Karpas-422 (cell line): Measurements from ENCODE around the gene DZANK1. TPM values are rescaled to one million over a fixed set of nuclear protein-coding genes. Genes with fewer than 3 reads are reported as not detected.

ENCODE experiments used
- DNase-seq: peaks from one replicate; pipeline ENCODE4 v3.0.0-alpha.2; 2015
- H2AFZ ChIP-seq: fragments of 200-600 bp; sonication (generic); 2 replicates; pipeline ENCODE4 v1.6.1; 2014; ENCODE audit warnings: antibody characterized with exemption, low read length, mixed read lengths
- H3K27ac ChIP-seq: fragments of 200-600 bp; sonication (generic); 2 replicates; pipeline ENCODE4 v1.5.1; 2014; ENCODE audit warnings: mild to moderate bottlenecking, low read length, moderate library complexity
- H3K27me3 ChIP-seq: fragments of 200-600 bp; sonication (generic); 2 replicates; pipeline ENCODE4 v1.6.1; 2014; ENCODE audit warnings: low read length, mixed read lengths
- H3K36me3 ChIP-seq: fragments of 200-600 bp; sonication (generic); 2 replicates; pipeline ENCODE4 v1.6.1; 2014; ENCODE audit warnings: low read length, mixed read lengths; ENCODE audit not compliant: insufficient read depth
- H3K4me1 ChIP-seq: fragments of 200-600 bp; sonication (generic); 2 replicates; pipeline ENCODE4 v1.6.1; 2014; ENCODE audit warnings: mild to moderate bottlenecking, low read length, mixed read lengths
- H3K4me2 ChIP-seq: fragments of 200-600 bp; sonication (generic); 2 replicates; pipeline ENCODE4 v1.6.1; 2014; ENCODE audit warnings: low read length, low read depth, mild to moderate bottlenecking; ENCODE audit not compliant: poor library complexity, severe bottlenecking
- H3K4me3 ChIP-seq: fragments of 200-600 bp; sonication (generic); 2 replicates; pipeline ENCODE4 v1.5.1; 2014; ENCODE audit warnings: mild to moderate bottlenecking, antibody characterized with exemption, low read length, mixed read lengths
- H3K79me2 ChIP-seq: fragments of 200-600 bp; sonication (generic); 2 replicates; pipeline ENCODE4 v1.6.1; 2014; ENCODE audit warnings: mild to moderate bottlenecking, low read length, mixed read lengths
- H3K9ac ChIP-seq: fragments of 200-600 bp; sonication (generic); 2 replicates; pipeline ENCODE4 v1.6.0; 2014; ENCODE audit warnings: low read length
- H3K9me2 ChIP-seq: fragments of 200-600 bp; sonication (generic), shearing (Covaris generic); replicated peaks from 2 replicates; pipeline ENCODE4 v1.6.0; 2014; ENCODE audit warnings: mild to moderate bottlenecking, low read length, moderate library complexity; ENCODE audit not compliant: insufficient read depth
- H3K9me3 ChIP-seq: fragments of 300-700, 200-600 bp; sonication (generic); 2 replicates; pipeline ENCODE4 v1.6.1; 2014; ENCODE audit warnings: low read length, mixed read lengths
- H4K20me1 ChIP-seq: fragments of 200-600 bp; sonication (generic); 2 replicates; pipeline ENCODE4 v1.6.1; 2014; ENCODE audit warnings: mild to moderate bottlenecking, antibody characterized with exemption, low read length, low read depth; ENCODE audit not compliant: insufficient read depth
- total RNA-seq: library from RNA; depleted of rRNA; stranded (reverse); fragments of >200 nt; shearing (Covaris generic); gene quantifications from 2 replicates; pipeline ENCODE4 v1.2.3, GENCODE V29; 2014; ENCODE audit warnings: low replicate concordance

DZANK1 gene
- total RNA-seq, 1 experiment from 2014 or later, result 35.6 TPM

DNA sequence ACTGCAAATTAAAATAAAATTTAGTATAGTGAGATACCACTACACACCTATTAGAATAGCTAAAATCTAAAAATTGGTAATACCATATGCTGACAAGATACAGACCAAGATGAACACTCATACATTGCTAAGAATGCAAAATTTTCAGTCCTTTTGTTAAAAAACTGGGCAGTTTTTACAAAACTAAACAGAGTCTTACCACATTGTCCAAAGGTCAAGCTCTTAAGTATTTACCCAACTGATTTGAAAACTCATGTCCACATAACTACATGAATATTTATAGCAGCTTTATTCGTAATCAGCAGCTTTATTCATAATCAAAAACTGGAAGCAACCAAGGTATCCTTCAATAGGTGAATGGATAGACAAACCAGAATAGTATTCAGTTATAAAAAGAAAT is 10.4 kb upstream of the DZANK1 start:
- no peak overlapping the region for H3K27ac ChIP-seq
- H2AFZ ChIP-seq, result no peak overlapping the region
- no peaks in the 10 kb centered on the region for H3K4me1 ChIP-seq
- H3K9me3 ChIP-seq, result no peaks in the 10 kb centered on the region
- H4K20me1 ChIP-seq, result no peaks in the 10 kb centered on the region
- no peak overlapping the region for H3K4me2 ChIP-seq
- no peak overlapping the region for H3K4me3 ChIP-seq
- H3K9ac ChIP-seq, result no peak overlapping the region
- DNase-seq, result no peak
- H3K79me2 ChIP-seq, result no peaks in the 10 kb centered on the region
- H3K27me3 ChIP-seq, result no peaks in the 10 kb centered on the region
- H3K9me2 ChIP-seq, result no peaks in the 10 kb centered on the region
- peaks cover 38% of the 10 kb centered on the region; the same call in 1 of the 2 replicates for H3K36me3 ChIP-seq

DNA sequence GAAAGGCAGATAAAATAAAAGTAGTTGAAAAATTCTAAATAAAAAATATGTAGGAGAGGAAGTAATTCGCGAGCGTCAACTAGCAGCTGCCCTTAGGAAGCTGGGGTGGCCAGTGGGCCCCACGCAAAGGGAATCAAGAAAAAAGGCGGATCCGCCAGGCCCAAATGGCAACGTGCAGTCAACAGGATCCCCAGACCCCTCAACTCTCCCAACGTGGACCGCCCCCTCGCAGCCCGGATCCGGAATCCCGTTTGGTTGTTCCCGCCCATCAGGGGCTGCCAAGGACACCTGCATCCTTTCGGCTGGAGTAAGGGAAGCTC is 296 bp downstream of the DZANK1 start:
- Histone ChIP-seq H3K4me1 (peaks cover 23% of the 10 kb centered on the region), H4K20me1 (no peaks in the 10 kb centered on the region), H3K79me2 (peaks cover 39% of the 10 kb centered on the region), H3K9ac (peak overlapping the region; percentile 87), H3K36me3 (no peaks in the 10 kb centered on the region; the same call in 1 of the 2 replicates), H3K27ac (peak overlapping the region; percentile 5; the same call in 1 of the 2 replicates), H3K9me2 (no peaks in the 10 kb centered on the region), H2AFZ (peak overlapping the region; percentile 42; the same call in 1 of the 2 replicates), H3K27me3 (no peaks in the 10 kb centered on the region), H3K4me3 (peak overlapping the region; percentile 93), H3K9me3 (no peaks in the 10 kb centered on the region), H3K4me2 (peak overlapping the region; percentile 91)
- DNase-seq, result no peak

DNA sequence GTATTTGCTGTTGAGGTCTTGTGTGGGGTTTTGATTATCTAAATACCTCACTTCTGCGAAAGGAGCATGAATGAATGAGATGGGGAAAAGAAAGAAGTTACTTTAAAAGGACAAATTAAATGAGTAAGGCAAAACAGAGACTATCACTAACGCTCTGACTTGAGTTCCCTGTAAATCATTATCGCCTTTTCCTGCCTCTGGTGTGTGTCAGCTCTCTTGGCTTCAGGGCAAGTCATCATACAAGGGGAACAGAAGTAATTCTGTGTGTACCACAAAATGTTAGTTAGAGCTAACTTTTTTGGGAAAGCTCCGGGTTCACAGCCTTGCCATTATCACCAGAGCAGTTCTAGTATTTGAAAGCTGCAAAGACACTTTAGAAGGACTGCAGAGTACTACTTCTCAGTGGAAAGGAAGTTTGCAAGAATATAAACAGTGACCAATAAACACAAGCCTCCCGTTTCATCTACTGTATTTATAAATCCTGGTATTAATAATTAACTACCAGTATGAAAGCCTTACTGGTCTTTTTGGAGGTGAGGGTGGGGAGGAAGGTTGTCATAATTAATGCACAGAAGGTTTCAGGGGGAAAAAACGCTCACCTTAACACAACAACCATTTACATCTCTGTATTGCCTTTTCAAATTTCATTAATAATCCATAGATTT is 1.2 kb downstream of the DZANK1 start:
- Histone ChIP-seq H3K9me2 (no peaks in the 10 kb centered on the region), H3K27ac (peak overlapping the region; percentile 5; the same call in 1 of the 2 replicates), H3K4me1 (peaks cover 23% of the 10 kb centered on the region), H3K9me3 (no peaks in the 10 kb centered on the region), H2AFZ (peak overlapping the region; percentile 10; the same call in 1 of the 2 replicates), H3K36me3 (no peaks in the 10 kb centered on the region; the same call in 1 of the 2 replicates), H3K9ac (peak overlapping the region; percentile 87), H3K4me3 (peak overlapping the region; percentile 93), H3K79me2 (peaks cover 38% of the 10 kb centered on the region), H4K20me1 (no peaks in the 10 kb centered on the region), H3K27me3 (no peaks in the 10 kb centered on the region), H3K4me2 (peak overlapping the region; percentile 91)
- no peak for DNase-seq

GRCh38 chr20:18456600-18456999 is 10.2 kb downstream of the DZANK1 start:
- Histone ChIP-seq H3K4me2 (no peak overlapping the region), H3K36me3 (no peaks in the 10 kb centered on the region), H3K27ac (no peak overlapping the region), H3K27me3 (no peaks in the 10 kb centered on the region), H3K9me3 (no peaks in the 10 kb centered on the region), H2AFZ (no peak overlapping the region), H3K9me2 (no peaks in the 10 kb centered on the region), H3K79me2 (0 out of 2 replicates have a peak, but pooled peaks cover 4% of the 10 kb centered on the region), H4K20me1 (no peaks in the 10 kb centered on the region), H3K9ac (no peak overlapping the region), H3K4me1 (no peaks in the 10 kb centered on the region), H3K4me3 (no peak overlapping the region)
- DNase-seq, result no peak

DNA sequence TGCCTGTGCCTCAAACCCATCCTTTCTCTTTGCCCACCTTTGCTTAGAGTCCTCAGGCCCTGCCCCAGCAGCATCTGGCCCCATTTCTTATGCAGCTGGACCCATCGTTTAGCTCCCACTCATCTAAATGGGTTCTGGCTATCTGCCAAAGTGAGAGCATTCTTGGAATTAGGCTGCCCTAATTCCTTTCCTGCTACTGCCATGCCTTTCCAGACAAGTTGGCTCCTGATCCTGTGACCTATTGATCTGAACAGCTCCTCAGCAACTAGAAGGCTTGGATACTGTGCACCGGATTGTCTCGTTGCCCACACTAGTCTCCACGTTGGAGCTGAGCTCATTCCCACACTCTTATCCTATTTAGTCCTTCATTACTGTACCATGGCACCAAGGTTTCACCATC is 22.9 kb downstream of the DZANK1 start:
- H3K4me3 ChIP-seq, result no peak overlapping the region
- H3K27ac ChIP-seq, result no peak overlapping the region
- no peak overlapping the region for H3K9ac ChIP-seq
- no peaks in the 10 kb centered on the region for H3K27me3 ChIP-seq
- no peaks in the 10 kb centered on the region for H3K9me2 ChIP-seq
- no peaks in the 10 kb centered on the region for H3K4me1 ChIP-seq
- no peaks in the 10 kb centered on the region for H3K9me3 ChIP-seq
- H4K20me1 ChIP-seq, result no peaks in the 10 kb centered on the region
- DNase-seq, result no peak
- H3K4me2 ChIP-seq, result no peak overlapping the region
- no peak overlapping the region for H2AFZ ChIP-seq
- H3K36me3 ChIP-seq, result no peaks in the 10 kb centered on the region
- H3K79me2 ChIP-seq, result no peaks in the 10 kb centered on the region

GRCh38 chr20:18440403-18440802 is 26.4 kb downstream of the DZANK1 start:
- Histone ChIP-seq H3K36me3 (no peaks in the 10 kb centered on the region), H3K9me2 (no peaks in the 10 kb centered on the region), H3K27me3 (no peaks in the 10 kb centered on the region), H3K4me1 (no peaks in the 10 kb centered on the region), H3K4me2 (no peak overlapping the region), H4K20me1 (no peaks in the 10 kb centered on the region), H3K79me2 (no peaks in the 10 kb centered on the region), H3K9me3 (no peaks in the 10 kb centered on the region), H3K9ac (no peak overlapping the region), H3K27ac (no peak overlapping the region), H3K4me3 (no peak overlapping the region), H2AFZ (no peak overlapping the region)
- no peak for DNase-seq

- no peak overlapping the region for H2AFZ ChIP-seq
- no peaks in the 10 kb centered on the region for H3K9me2 ChIP-seq
- no peak overlapping the region for H3K9ac ChIP-seq
- no peaks in the 10 kb centered on the region for H4K20me1 ChIP-seq
- H3K4me3 ChIP-seq, result no peak overlapping the region
- H3K79me2 ChIP-seq, result no peaks in the 10 kb centered on the region
- no peak for DNase-seq
- no peaks in the 10 kb centered on the region for H3K4me1 ChIP-seq
- no peaks in the 10 kb centered on the region for H3K36me3 ChIP-seq
- H3K4me2 ChIP-seq, result no peak overlapping the region
- H3K9me3 ChIP-seq, result no peaks in the 10 kb centered on the region
- H3K27me3 ChIP-seq, result no peaks in the 10 kb centered on the region
- no peak overlapping the region for H3K27ac ChIP-seq
Measured at GRCh38 chr20:18436847-18437246, 30.0 kb downstream of the DZANK1 start.

GRCh38 chr20:18431206-18431605 is 35.6 kb downstream of the DZANK1 start:
- no peak for DNase-seq

More at GRCh38 chr20:18431206-18431605, 35.6 kb downstream of the DZANK1 start:
- no peaks in the 10 kb centered on the region for H3K4me1 ChIP-seq
- no peak overlapping the region for H2AFZ ChIP-seq
- no peak overlapping the region for H3K4me3 ChIP-seq
- no peaks in the 10 kb centered on the region for H3K36me3 ChIP-seq
- H3K27ac ChIP-seq, result no peak overlapping the region
- no peaks in the 10 kb centered on the region for H4K20me1 ChIP-seq
- H3K9me2 ChIP-seq, result no peaks in the 10 kb centered on the region
- no peaks in the 10 kb centered on the region for H3K27me3 ChIP-seq
- no peaks in the 10 kb centered on the region for H3K79me2 ChIP-seq
- no peak overlapping the region for H3K9ac ChIP-seq
- no peak overlapping the region for H3K4me2 ChIP-seq
- H3K9me3 ChIP-seq, result no peaks in the 10 kb centered on the region
